NCI-H460 (cell line): Measurements from ENCODE around the gene SLAIN2. TPM values are rescaled to one million over a fixed set of nuclear protein-coding genes. Genes with fewer than 3 reads are reported as not detected.
"Not testable (repeated sequence)": the region's sequence is repeated elsewhere in the genome, so short reads cannot be mapped to it uniquely, and the experiment has no call there.

Experiments used
- DNase-seq: peaks from one replicate; pipeline ENCODE4 v3.0.0-alpha.2; 2016; ENCODE audit warnings: low read depth; ENCODE audit errors: extremely low read depth
- polyA plus RNA-seq: library from polyadenylated mRNA; depleted of rRNA; stranded (reverse); fragments of >200 nt; gene quantifications from 2 replicates; pipeline ENCODE4 v1.2.3, GENCODE V29; 2014; cell fraction: nucleus; rRNA removed
- total RNA-seq: library from RNA; depleted of rRNA; stranded (reverse); fragments of >200 nt; shearing (Covaris generic); gene quantifications from 2 replicates; pipeline ENCODE4 v1.2.3, GENCODE V29; 2014; rRNA removed

The SLAIN2 gene
- 33.2 and 35.8 TPM in 2 replicates for total RNA-seq
- polyA plus RNA-seq: 5.0 and 7.1 TPM in 2 replicates

DNA sequence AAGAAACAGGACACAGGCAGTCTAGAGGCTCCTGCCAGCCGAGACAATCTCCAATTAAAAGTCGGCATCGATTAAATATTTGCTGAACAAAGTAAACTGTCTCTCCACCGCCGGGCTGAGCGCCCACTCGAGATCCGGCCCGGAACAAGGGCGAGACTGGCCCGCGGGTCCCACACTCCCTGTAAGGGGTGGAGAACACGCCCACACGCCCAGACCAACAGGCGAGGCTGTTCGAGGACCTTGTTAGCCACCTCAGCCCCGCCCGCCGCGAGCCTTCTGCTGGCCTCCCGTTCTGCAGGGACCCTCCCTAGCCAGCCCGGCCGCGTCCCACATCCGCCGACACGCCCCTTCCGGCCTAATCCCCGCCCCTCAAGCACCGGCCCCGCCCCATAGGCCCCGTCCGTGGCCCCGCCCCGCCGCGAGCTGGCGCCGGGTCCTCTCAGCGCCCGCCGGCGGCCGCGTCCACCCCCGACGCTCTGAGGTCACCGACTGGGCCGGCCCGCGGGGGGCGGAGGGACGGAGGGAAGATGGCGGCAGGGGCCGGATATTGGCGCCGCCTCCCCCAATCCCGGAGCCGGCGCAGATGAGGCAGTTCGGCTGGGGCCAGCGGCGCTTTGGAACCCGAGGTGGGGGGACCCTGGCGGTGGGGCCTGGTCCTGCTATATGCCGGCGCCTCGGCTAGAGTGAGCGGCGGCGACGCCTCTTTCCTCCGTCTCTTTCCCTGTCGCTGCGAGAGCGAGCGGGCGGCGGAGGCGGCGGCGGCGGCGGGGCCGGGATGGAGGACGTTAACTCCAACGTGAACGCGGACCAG is at the start of gene SLAIN2:
Gene SLAIN2, plus strand, starts transcription at position 565 of the 811 bp plus-strand sequence. Its CDS starts 211 bp downstream, at position 776.
- peak; percentile 91 for DNase-seq

DNA sequence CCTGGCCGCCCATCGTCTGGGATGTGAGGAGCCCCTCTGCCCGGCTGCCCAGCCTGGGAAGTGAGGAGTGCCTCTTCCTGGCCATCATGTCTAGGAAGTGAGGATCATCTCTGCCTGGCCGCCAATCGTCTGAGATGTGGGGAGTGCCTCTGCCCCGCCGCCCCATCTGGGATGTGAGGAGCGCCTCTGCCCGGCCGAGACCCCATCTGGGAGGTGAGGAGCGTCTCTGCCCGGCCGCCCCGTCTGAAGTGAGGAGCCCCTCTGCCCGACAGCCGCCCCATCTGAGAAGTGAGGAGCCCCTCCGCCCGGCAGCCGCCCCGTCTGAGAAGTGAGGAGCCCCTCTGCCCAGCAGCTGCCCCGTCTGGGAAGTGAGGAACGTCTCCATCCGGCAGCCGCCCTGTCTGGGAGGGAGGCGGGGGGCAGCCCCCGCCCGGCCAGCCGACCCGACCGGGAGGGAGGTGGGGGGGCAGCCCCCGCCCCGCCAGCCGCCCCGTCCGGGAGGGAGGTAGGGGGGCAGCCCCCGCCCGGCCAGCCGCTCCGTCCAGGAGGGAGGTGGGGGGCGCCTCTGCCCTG is 49.0 kb upstream of the SLAIN2 start:
- DNase-seq: not testable (repeated sequence)

DNA sequence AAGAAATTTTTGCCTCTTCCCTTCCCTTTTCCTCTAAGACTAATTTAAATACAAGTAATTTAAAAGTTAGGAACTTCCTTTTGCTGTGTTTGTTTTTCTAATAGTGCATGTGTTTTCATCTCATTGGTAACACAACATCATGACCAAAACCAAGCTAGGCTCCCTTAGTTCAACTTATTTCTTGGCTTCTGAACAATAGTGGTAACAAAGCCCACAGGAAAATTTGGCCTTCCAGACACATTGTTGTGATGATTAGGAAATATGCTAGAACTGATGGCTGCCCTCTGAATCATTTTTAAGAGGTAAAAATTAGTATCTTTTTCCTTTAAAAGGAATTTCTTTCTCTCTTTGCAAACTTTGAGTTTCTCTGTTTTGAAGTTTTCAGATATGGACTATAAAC is 46.2 kb upstream of the SLAIN2 start:
- no peak for DNase-seq

DNA sequence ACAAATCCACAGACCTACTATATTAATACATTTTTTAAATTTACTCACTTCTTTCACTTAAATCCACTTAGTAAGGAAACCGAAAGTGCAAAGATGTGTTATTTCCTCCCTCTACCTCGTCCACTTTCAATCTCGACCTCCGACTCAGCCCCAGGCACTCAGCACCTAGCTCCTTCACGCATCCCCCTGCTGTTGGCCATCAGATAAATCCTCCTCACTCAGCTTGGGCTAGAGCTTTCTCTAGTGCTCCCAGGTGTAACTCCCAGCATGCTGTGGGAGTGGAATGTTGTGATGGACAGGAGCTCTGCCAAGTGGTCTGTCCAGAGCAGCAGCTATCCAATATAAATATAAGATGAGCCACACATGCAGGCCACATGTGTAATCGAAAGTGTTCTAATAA is 45.0 kb upstream of the SLAIN2 start:
- no peak for DNase-seq

- no peak for DNase-seq
Observed at GRCh38 chr4:48297256-48297846, 44.0 kb upstream of the SLAIN2 start.

DNA sequence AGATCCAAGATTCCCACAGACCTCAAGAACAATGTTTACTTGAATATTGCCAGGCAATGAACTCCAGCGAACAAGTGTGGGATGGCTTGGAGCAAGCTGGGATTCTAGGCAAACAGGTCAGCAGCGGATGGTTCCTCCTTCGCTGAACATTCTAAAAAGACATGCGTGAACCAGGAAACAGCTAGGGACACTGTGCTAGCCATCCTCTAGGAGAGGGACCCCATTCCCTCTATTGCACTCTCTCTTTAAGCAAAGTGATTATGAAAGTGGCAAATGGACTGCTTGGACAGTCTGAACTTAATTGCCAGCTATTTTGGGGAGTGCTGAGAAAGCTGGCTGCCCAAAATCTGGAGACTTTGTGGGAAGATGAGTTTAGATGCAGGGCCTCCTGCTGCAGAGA is 41.8 kb upstream of the SLAIN2 start:
- DNase-seq: no peak

GRCh38 chr4:48300004-48300403 is 41.3 kb upstream of the SLAIN2 start:
- no peak for DNase-seq

DNA sequence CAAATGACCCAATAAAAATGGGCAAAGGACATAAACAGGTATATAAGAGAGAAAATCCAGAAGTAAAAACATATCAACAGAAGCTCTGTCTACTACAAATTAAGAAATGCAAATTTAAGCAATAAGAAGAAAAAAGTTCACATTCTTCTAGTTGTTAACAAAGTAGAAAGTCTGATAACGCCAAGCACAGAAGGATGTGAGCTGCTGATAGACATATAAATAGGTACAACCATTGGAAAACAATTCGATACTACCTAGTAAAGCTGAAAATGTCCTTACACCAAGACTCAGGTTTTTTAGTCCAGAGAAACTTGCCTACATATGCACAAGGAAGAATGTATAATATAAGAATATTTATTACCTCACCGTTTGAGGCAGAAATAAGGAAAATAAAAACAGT is 35.8 kb upstream of the SLAIN2 start:
- no peak for DNase-seq

- DNase-seq: no peak
Observed at GRCh38 chr4:48307528-48307927, 33.8 kb upstream of the SLAIN2 start.

DNA sequence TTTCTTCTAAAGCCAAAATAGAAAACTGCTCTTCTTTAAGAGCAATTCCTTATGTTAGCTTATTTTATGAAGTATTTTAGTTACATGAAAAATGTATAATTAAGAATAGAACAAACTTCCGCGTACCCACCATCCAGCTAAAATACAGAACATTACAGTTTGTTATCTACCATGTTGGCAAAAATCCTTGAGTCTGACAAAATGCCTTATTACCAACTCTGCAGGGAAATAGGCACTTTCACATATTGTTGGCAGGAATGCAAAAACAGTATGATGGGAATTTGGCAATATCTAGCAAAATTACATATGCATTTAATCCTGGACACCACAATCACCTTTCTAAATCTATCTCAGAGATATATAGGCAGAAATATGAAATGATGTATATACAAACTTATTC is 32.4 kb upstream of the SLAIN2 start:
- DNase-seq: no peak

GRCh38 chr4:48311896-48312295 is 29.4 kb upstream of the SLAIN2 start:
- no peak for DNase-seq

DNA sequence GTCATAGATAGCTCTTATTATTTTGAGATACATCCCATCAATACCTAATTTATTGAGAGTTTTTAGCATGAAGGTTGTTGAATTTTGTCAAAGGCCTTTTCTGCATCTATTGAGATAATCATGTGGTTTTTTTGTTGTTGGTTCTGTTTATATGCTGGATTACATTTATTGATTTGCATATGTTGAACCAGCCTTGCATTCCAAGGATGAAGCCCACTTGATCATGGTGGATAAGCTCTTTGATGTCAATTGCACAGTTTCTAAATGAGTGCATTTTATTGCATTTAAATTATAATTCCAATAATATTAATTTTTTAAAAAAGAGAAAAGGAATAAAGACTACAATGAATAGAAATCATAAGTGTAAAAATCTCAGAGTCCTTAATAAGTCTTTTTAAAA is 26.6 kb upstream of the SLAIN2 start:
- not testable (repeated sequence) for DNase-seq

- DNase-seq: peak; percentile 54
Observed at GRCh38 chr4:48315728-48316630, 25.4 kb upstream of the SLAIN2 start.

DNA sequence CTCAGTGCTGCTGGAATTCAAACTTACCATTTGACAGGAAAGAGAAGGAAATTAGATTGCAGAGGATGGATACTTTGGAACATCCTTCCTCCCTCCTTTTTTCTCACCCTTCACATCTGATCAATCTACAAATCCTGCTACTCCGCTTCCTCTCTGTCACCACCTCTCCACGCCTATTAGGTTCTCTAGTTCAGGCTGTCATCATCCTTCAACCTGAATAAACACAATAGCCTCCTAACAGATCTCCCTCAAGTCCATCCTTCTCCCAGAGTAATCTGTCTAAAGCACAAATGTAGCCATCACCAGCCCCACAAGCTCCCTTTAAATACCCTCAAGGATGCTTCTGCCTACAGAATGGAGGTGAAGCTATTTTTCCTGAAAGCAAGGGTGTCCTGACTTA is 20.0 kb upstream of the SLAIN2 start:
- no peak for DNase-seq

DNA sequence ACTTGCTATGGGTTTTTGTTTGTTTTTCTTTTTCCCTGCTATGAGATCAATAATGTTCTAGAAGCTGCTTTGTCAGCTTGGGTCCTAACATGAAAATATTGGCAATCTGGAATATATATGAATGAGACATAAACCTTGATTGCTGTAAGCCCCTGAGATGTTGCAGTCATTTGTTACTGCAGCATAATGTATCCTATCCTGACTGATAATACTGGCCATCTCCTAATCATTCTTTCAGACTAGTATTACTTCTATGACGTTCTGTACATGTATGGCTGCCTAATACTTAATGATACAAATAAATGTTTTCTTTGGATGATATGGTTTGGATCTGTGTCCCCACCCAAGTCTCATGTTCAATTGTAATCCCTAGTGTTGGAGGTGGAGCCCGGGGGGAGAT is 19.3 kb upstream of the SLAIN2 start:
- no peak for DNase-seq

GRCh38 chr4:48324281-48324680 is 17.0 kb upstream of the SLAIN2 start:
- no peak for DNase-seq

GRCh38 chr4:48329193-48329592 is 12.1 kb upstream of the SLAIN2 start:
- no peak for DNase-seq

DNA sequence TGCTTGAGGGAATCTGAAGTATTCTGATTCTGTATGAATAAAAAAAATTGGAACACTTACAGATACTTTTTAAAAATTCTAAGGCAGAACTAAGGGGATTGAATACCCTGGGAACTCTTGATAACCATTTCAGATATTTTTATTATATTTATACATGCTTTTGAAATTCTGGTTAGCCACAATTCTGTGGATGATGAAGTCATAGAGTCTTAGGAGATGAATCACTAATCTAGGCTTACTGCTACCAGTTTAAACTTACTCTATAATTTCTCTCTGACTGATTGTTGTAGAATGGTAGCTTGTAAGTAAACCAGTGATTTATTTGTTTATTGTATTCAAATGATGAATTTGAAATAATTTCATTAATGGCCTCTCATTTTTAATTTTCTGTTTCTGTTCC is 11.4 kb upstream of the SLAIN2 start:
- no peak for DNase-seq

- no peak for DNase-seq
Observed at GRCh38 chr4:48331577-48332330, 9.6 kb upstream of the SLAIN2 start.

DNA sequence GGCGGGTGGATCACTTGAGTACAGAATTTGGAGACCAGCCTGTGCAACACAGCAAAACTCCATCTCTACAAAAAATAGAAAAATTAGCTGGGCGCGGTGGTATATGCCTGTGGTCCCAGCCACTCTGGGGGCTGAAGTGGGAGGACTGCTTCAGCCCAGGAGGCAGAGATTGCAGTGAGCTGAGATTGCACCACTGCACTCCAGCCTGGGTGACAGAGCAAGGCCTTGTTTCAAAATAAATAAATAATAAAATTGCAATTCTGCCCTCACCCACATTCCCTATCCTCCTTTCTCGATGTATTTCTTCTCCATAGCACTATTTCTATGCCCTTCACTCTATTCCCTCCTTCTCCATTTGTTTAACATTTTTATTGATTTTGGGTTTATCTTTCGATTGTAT is 8.7 kb upstream of the SLAIN2 start:
- no peak for DNase-seq
